GM18861 (cell line): ENCODE data around the gene FAM53B.

Experiments used
- ATAC-seq: cut with Tn5 transposase; IDR thresholded peaks from one replicate; pipeline ENCODE4 v1.9.1; 2021; ENCODE audit not compliant: unreplicated experiment

FAM53B gene

GRCh38 chr10:124711145-124711544 lies 33.0 kb downstream of the FAM53B start:
- ATAC-seq, result no peak

- ATAC-seq, result no peak
Observed at GRCh38 chr10:124710266-124710881, 33.8 kb downstream of the FAM53B start.

- no peak for ATAC-seq
Observed at GRCh38 chr10:124709861-124710260, 34.3 kb downstream of the FAM53B start.

- no peak for ATAC-seq
Observed at GRCh38 chr10:124708922-124709520, 35.2 kb downstream of the FAM53B start.

- ATAC-seq, result no peak
Observed at GRCh38 chr10:124708246-124708779, 35.9 kb downstream of the FAM53B start.

GRCh38 chr10:124707551-124707950 lies 36.6 kb downstream of the FAM53B start:
- no peak for ATAC-seq

- no peak for ATAC-seq
Observed at GRCh38 chr10:124707144-124707467, 37.1 kb downstream of the FAM53B start.

GRCh38 chr10:124706462-124707143 lies 37.6 kb downstream of the FAM53B start:
- ATAC-seq, result no peak

- ATAC-seq, result no peak
Observed at GRCh38 chr10:124705817-124706461, 38.2 kb downstream of the FAM53B start.

- ATAC-seq, result no peak
Observed at GRCh38 chr10:124705381-124705740, 38.8 kb downstream of the FAM53B start.

GRCh38 chr10:124704428-124705380 lies 39.5 kb downstream of the FAM53B start:
- no peak for ATAC-seq

GRCh38 chr10:124703778-124704427 lies 40.3 kb downstream of the FAM53B start:
- no peak for ATAC-seq

- ATAC-seq, result no peak
Observed at GRCh38 chr10:124703372-124703771, 40.8 kb downstream of the FAM53B start.

GRCh38 chr10:124701881-124702656 lies 42.1 kb downstream of the FAM53B start:
- no peak for ATAC-seq

- no peak for ATAC-seq
Observed at GRCh38 chr10:124701435-124701834, 42.7 kb downstream of the FAM53B start.

GRCh38 chr10:124701038-124701365 lies 43.2 kb downstream of the FAM53B start:
- ATAC-seq, result no peak

- no peak for ATAC-seq
Observed at GRCh38 chr10:124700293-124701037, 43.7 kb downstream of the FAM53B start.

GRCh38 chr10:124699471-124700292 lies 44.5 kb downstream of the FAM53B start:
- ATAC-seq, result no peak
